Gastroesophageal sphincter (tissue), 3 donors: ENCODE data around the gene STAC3.

Experiments
- EP300 ChIP-seq: sonication (generic); formaldehyde crosslinking; IDR thresholded peaks from one replicate; pipeline ENCODE4 v1.6.1; 2017; ENCODE audit warnings: antibody characterized with exemption, mild to moderate bottlenecking
- POLR2A ChIP-seq, 2 donors: fragments of 450-650 bp; IDR thresholded peaks; one replicate each; pipeline ENCODE4 v1.6.1; 2017; ENCODE audit warnings: antibody characterized with exemption in 2 of 2, mild to moderate bottlenecking in 2 of 2, moderate library complexity in 1 of 2
- POLR2AphosphoS5 ChIP-seq: sonication (generic); formaldehyde crosslinking; IDR thresholded peaks from one replicate; pipeline ENCODE4 v1.6.1; 2017; ENCODE audit warnings: antibody characterized with exemption
- TF ChIP-seq, protein P1 (sequence below), 4 experiments: fragments of 200-600 bp in 2 of 4; fragments of 450-650 bp in 2 of 4; sonication (generic) in 1 of 4; IDR thresholded peaks; one replicate each; pipeline ENCODE4 v1.5.1; 2017 to 2019; ENCODE audit warnings: antibody characterized with exemption in 4 of 4, mild to moderate bottlenecking in 2 of 4, moderate library complexity in 2 of 4

DNA sequence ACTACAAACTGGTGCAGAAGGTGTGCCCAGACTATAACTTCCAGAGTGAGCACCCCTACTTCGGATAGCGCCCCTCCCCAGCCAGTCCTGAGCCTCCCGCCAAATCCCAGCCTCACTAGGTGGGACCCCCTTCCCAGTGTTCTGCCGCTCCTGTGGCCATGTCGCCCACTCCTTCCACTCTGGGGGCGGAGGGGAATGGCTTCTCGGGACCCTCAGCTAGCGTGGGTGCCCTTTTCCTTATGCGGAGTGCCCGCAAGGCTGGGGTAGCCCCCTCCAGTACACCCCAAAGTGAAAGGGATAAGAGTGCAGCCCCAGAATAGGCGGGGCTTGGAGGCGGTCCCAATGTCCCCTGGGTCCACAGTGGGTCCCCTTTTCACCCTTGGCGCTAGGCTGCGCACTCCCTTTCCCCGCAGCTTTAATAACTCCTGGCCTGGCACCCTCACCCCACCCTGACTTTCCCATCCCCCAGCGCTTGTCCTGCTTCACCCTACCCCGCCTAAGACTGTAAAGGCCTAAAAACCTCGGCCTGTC, 25.2 kb downstream of the STAC3 start:
- TF ChIP-seq, protein P1, sequence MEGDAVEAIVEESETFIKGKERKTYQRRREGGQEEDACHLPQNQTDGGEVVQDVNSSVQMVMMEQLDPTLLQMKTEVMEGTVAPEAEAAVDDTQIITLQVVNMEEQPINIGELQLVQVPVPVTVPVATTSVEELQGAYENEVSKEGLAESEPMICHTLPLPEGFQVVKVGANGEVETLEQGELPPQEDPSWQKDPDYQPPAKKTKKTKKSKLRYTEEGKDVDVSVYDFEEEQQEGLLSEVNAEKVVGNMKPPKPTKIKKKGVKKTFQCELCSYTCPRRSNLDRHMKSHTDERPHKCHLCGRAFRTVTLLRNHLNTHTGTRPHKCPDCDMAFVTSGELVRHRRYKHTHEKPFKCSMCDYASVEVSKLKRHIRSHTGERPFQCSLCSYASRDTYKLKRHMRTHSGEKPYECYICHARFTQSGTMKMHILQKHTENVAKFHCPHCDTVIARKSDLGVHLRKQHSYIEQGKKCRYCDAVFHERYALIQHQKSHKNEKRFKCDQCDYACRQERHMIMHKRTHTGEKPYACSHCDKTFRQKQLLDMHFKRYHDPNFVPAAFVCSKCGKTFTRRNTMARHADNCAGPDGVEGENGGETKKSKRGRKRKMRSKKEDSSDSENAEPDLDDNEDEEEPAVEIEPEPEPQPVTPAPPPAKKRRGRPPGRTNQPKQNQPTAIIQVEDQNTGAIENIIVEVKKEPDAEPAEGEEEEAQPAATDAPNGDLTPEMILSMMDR (IDR thresholded peaks at IDR 0.05), result no peak
- TF ChIP-seq POLR2AphosphoS5, result no peak
- TF ChIP-seq POLR2A (IDR thresholded peaks at IDR 0.05), result no peak
- TF ChIP-seq EP300, result no peak
